SU-DHL-6 (cell line): ENCODE measurements around the gene ATP11A.

Source experiments
- H2AFZ ChIP-seq: fragments of 200-600 bp; sonication (generic); 2 replicates; pipeline ENCODE4 v1.6.1; 2014; ENCODE audit warnings: low read depth, mild to moderate bottlenecking, moderate library complexity, mixed read lengths, antibody characterized with exemption, low read length; ENCODE audit not compliant: severe bottlenecking
- H3F3A ChIP-seq: fragments of 200-600 bp; shearing (Covaris generic); 2 replicates; pipeline ENCODE4 v1.6.0; 2016; ENCODE audit warnings: antibody characterized with exemption, mild to moderate bottlenecking; ENCODE audit not compliant: insufficient read depth
- H3K27ac ChIP-seq: fragments of 200-600 bp; sonication (generic); 2 replicates; pipeline ENCODE4 v1.5.1; 2016; ENCODE audit warnings: low read depth, mild to moderate bottlenecking, low read length, moderate library complexity, mixed read lengths
- H3K27me3 ChIP-seq: fragments of 200-600 bp; sonication (generic), shearing (Covaris generic); 2 replicates; pipeline ENCODE4 v1.6.0; 2014; ENCODE audit warnings: mild to moderate bottlenecking, low read length
- H3K36me3 ChIP-seq: fragments of 200-600 bp; sonication (generic); 2 replicates; pipeline ENCODE4 v1.6.1; 2014; ENCODE audit warnings: mild to moderate bottlenecking, low read length, mixed read lengths
- H3K4me2 ChIP-seq: fragments of 300-600, 200-600 bp; shearing (Covaris generic), sonication (generic); 2 replicates; pipeline ENCODE4 v1.6.0; 2014; ENCODE audit warnings: low read length, low read depth, mild to moderate bottlenecking; ENCODE audit not compliant: poor library complexity, severe bottlenecking
- H3K4me3 ChIP-seq: fragments of 200-600 bp; sonication (generic); 2 replicates; pipeline ENCODE4 v1.5.1; 2014; ENCODE audit warnings: antibody characterized with exemption, low read length, mild to moderate bottlenecking, mixed read lengths; ENCODE audit not compliant: insufficient read depth, poor library complexity, severe bottlenecking
- H3K79me2 ChIP-seq: fragments of 200-600 bp; sonication (generic); 2 replicates; pipeline ENCODE4 v1.6.1; 2014; ENCODE audit warnings: mild to moderate bottlenecking, low read length, moderate library complexity; ENCODE audit not compliant: insufficient read depth
- H3K9ac ChIP-seq: fragments of 200-600 bp; sonication (generic); 2 replicates; pipeline ENCODE4 v1.7.0; 2014; ENCODE audit warnings: mild to moderate bottlenecking, low read length
- H3K9me2 ChIP-seq: fragments of 200-600 bp; sonication (generic); replicated peaks from 2 replicates; pipeline ENCODE4 v1.6.1; 2014; ENCODE audit warnings: low read length; ENCODE audit not compliant: insufficient read depth
- H3K9me3 ChIP-seq: fragments of 200-600 bp; sonication (generic); 2 replicates; pipeline ENCODE4 v1.6.1; 2014; ENCODE audit warnings: low read length, mixed read lengths; ENCODE audit not compliant: insufficient read depth
- H4K20me1 ChIP-seq: fragments of 200-600 bp; sonication (generic); 2 replicates; pipeline ENCODE4 v1.6.1; 2014; ENCODE audit warnings: low read depth, mild to moderate bottlenecking, antibody characterized with exemption, low read length, moderate library complexity, mixed read lengths
- CTCF ChIP-seq: fragments of 200-600 bp; sonication (generic); IDR thresholded peaks from one replicate; pipeline ENCODE4 v1.5.1; 2017; ENCODE audit warnings: antibody characterized with exemption, mild to moderate bottlenecking, low read length, moderate library complexity; ENCODE audit not compliant: insufficient read depth, poor library complexity, severe bottlenecking
- EZH2phosphoT487 ChIP-seq: fragments of 200-600 bp; sonication (generic), shearing (Covaris generic); conservative IDR thresholded peaks from 2 replicates; pipeline ENCODE4 v1.6.1; 2018; ENCODE audit warnings: mild to moderate bottlenecking, antibody characterized with exemption, low read length, moderate library complexity, mixed read lengths

ATP11A gene

GRCh38 chr13:112912726-112913440 is 223.0 kb downstream of the ATP11A start:
- Histone ChIP-seq H3K27me3 (no peaks in the 10 kb centered on the region), H3K4me2 (no peak overlapping the region), H3K9ac (no peak overlapping the region), H3K9me2 (no peaks in the 10 kb centered on the region), H3K79me2 (no peaks in the 10 kb centered on the region), H3K36me3 (no peaks in the 10 kb centered on the region), H2AFZ (no peak overlapping the region), H3K4me3 (no peak overlapping the region), H3K9me3 (no peaks in the 10 kb centered on the region), H3F3A (no peaks in the 10 kb centered on the region), H3K27ac (no peak overlapping the region), H4K20me1 (no peaks in the 10 kb centered on the region)
- no peak for TF ChIP-seq CTCF

GRCh38 chr13:112916296-112916695 is 226.5 kb downstream of the ATP11A start:
- H3F3A ChIP-seq: no peaks in the 10 kb centered on the region
- H3K79me2 ChIP-seq: no peaks in the 10 kb centered on the region
- no peaks in the 10 kb centered on the region for H3K9me3 ChIP-seq
- H3K9me2 ChIP-seq: no peaks in the 10 kb centered on the region
- no peaks in the 10 kb centered on the region for H3K27me3 ChIP-seq
- H3K27ac ChIP-seq: no peak overlapping the region
- no peaks in the 10 kb centered on the region for H4K20me1 ChIP-seq
- H2AFZ ChIP-seq: no peak overlapping the region
- H3K36me3 ChIP-seq: no peaks in the 10 kb centered on the region
- H3K4me2 ChIP-seq: no peak overlapping the region
- TF ChIP-seq CTCF: no peak
- no peak for TF ChIP-seq EZH2phosphoT487
- no peak overlapping the region for H3K9ac ChIP-seq
- no peak overlapping the region for H3K4me3 ChIP-seq

- no peak overlapping the region for H3K4me2 ChIP-seq
- H3F3A ChIP-seq: no peaks in the 10 kb centered on the region
- no peaks in the 10 kb centered on the region for H3K27me3 ChIP-seq
These were observed 227.3 kb downstream of the ATP11A start for GRCh38 chr13:112917056-112917664.

More at GRCh38 chr13:112917056-112917664, 227.3 kb downstream of the ATP11A start:
- H3K9ac ChIP-seq: no peak overlapping the region
- H3K4me3 ChIP-seq: no peak overlapping the region
- H3K79me2 ChIP-seq: no peaks in the 10 kb centered on the region
- no peaks in the 10 kb centered on the region for H3K9me3 ChIP-seq
- no peak overlapping the region for H3K27ac ChIP-seq
- TF ChIP-seq CTCF: no peak
- no peaks in the 10 kb centered on the region for H3K36me3 ChIP-seq
- H3K9me2 ChIP-seq: no peaks in the 10 kb centered on the region
- H4K20me1 ChIP-seq: no peaks in the 10 kb centered on the region
- no peak overlapping the region for H2AFZ ChIP-seq
